Fibroblast of lung (primary cell): ENCODE data around the gene PRRX1.

Experiments used
- CTCF ChIP-seq, 2 donors: IDR thresholded peaks in 1 of 2; conservative IDR thresholded peaks in 1 of 2; 1 replicate in 1 of 2; 2 replicates in 1 of 2; pipeline ENCODE4 v1.5.1; 2011 to 2012; ENCODE audit warnings: low read length in 2 of 2, control low read depth in 1 of 2, inconsistent platforms in 1 of 2, low read depth in 1 of 2, mild to moderate bottlenecking in 1 of 2
- EZH2 ChIP-seq: IDR thresholded peaks from 2 replicates; pipeline ENCODE4 v1.5.1; 2012; ENCODE audit warnings: low read length, control low read depth, mild to moderate bottlenecking; ENCODE audit errors: missing control alignments

DNA sequence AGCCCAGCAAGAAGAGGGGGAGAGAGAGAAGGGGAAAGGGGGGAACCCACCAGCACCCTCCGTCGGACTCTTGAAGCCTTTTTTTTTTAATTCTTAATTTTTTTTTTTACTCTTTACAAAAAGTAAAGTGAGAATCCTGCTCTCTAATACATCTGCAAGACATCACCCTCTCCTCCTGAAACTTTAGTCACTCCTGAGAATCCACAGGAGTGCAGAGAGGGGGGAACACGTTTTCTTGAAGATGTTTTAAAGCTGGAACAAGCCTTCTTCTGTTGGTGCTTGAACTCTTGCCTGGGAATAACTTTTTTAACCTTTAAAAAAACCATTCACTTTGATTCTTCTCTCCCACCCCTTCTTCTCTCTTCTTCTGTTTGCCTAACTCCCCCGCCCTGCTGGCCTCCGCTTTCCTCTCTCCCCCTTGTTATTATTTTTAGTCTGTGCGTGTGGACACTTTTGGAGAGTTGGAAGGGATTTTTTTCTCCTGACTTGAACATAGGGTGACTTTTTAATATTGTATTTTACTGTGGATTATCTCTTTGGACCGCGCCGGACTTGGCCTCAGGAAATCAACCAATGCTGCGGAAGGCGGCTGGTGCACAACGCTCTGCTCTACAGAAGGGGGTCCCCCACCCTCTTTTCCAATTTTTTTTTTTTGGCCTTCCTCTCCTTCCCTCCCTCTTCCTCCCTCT is 383 bp upstream of the PRRX1 start:
- no peak for TF ChIP-seq CTCF (conservative IDR thresholded peaks at IDR 0.05 in 1 of 2, IDR thresholded peaks at IDR 0.05 in 1 of 2; ENCODE audit: low read depth in 1 of 2, low read length in 2 of 2)
- no peak for TF ChIP-seq EZH2
